MM.1S (cell line): Measurements from ENCODE around the gene TSPAN12.

Experiments
- DNase-seq: peaks from one replicate; pipeline ENCODE4 v3.0.0-alpha.2; 2015
- H2AFZ ChIP-seq: fragments of 300-600 bp; sonication (generic); 2 replicates; pipeline ENCODE4 v1.6.0; 2016; ENCODE audit warnings: antibody characterized with exemption, low read length
- H3F3A ChIP-seq: fragments of 300-600 bp; sonication (generic); 2 replicates; pipeline ENCODE4 v1.6.1; 2016; ENCODE audit warnings: mild to moderate bottlenecking, antibody characterized with exemption, low read length, moderate library complexity, mixed read lengths; ENCODE audit not compliant: insufficient read depth
- H3K27ac ChIP-seq: fragments of 300-600 bp; sonication (generic); 2 replicates; pipeline ENCODE4 v1.5.1; 2016; ENCODE audit warnings: mild to moderate bottlenecking, low read length
- H3K27me3 ChIP-seq: fragments of 300-600 bp; sonication (generic); replicated peaks from 2 replicates; pipeline ENCODE4 v1.6.0; 2016; ENCODE audit warnings: low read length; ENCODE audit not compliant: insufficient read depth
- H3K36me3 ChIP-seq: fragments of 300-600 bp; sonication (generic); replicated peaks from 2 replicates; pipeline ENCODE4 v1.6.1; 2016; ENCODE audit warnings: mild to moderate bottlenecking, low read length, mixed read lengths; ENCODE audit not compliant: insufficient read depth
- H3K4me1 ChIP-seq: fragments of 300-600 bp; sonication (generic); 2 replicates; pipeline ENCODE4 v1.6.1; 2016; ENCODE audit warnings: low read length, mixed read lengths
- H3K4me2 ChIP-seq: fragments of 300-600 bp; sonication (generic); 2 replicates; pipeline ENCODE4 v1.6.0; 2016; ENCODE audit warnings: low read depth, low read length
- H3K4me3 ChIP-seq: fragments of 300-600 bp; sonication (generic); 2 replicates; pipeline ENCODE4 v1.5.1; 2016; ENCODE audit warnings: low read length, mixed read lengths
- H3K79me2 ChIP-seq: fragments of 300-600 bp; sonication (generic); 2 replicates; pipeline ENCODE4 v1.6.1; 2016; ENCODE audit warnings: mixed run types, low read length, mixed read lengths
- H3K9ac ChIP-seq: fragments of 300-600 bp; sonication (generic); 2 replicates; pipeline ENCODE4 v1.6.1; 2016; ENCODE audit warnings: low read length, mixed read lengths
- H3K9me2 ChIP-seq: fragments of 300-600 bp; sonication (generic); replicated peaks from 2 replicates; pipeline ENCODE4 v1.6.1; 2016; ENCODE audit warnings: mild to moderate bottlenecking, low read length, mixed read lengths; ENCODE audit not compliant: insufficient read depth
- H3K9me3 ChIP-seq: fragments of 300-600 bp; sonication (generic); replicated peaks from 2 replicates; pipeline ENCODE4 v1.6.1; 2016; ENCODE audit warnings: mild to moderate bottlenecking, low read length, mixed read lengths; ENCODE audit not compliant: insufficient read depth
- H4K20me1 ChIP-seq: fragments of 300-600 bp; sonication (generic); 2 replicates; pipeline ENCODE4 v1.6.1; 2016; ENCODE audit warnings: mild to moderate bottlenecking, low read length, moderate library complexity, mixed read lengths; ENCODE audit not compliant: insufficient read depth
- CTCF ChIP-seq: fragments of 300-600 bp; sonication (generic); IDR thresholded peaks from 2 replicates; pipeline ENCODE4 v1.5.1; 2016; ENCODE audit warnings: antibody characterized with exemption, low read length, mixed read lengths
- EZH2 ChIP-seq: fragments of 300-600 bp; sonication (generic); optimal IDR thresholded peaks from 2 replicates; pipeline ENCODE3; 2017; ENCODE audit warnings: low read depth, mild to moderate bottlenecking, antibody characterized with exemption, low read length, mixed read lengths
- EZH2phosphoT487 ChIP-seq: fragments of 300-600 bp; sonication (generic); IDR thresholded peaks from 2 replicates; pipeline ENCODE4 v1.6.1; 2018; ENCODE audit warnings: antibody characterized with exemption, low read length

The TSPAN12 gene

GRCh38 chr7:120806669-120807068 lies 51.3 kb downstream of the TSPAN12 start:
- Histone ChIP-seq H4K20me1 (no peaks in the 10 kb centered on the region), H3K4me2 (no peak overlapping the region), H3K27ac (no peak overlapping the region), H3K27me3 (no peaks in the 10 kb centered on the region), H3K4me1 (no peaks in the 10 kb centered on the region), H3K36me3 (no peaks in the 10 kb centered on the region), H2AFZ (no peak overlapping the region), H3K9ac (no peak overlapping the region), H3K79me2 (no peaks in the 10 kb centered on the region), H3F3A (no peaks in the 10 kb centered on the region), H3K4me3 (no peak overlapping the region), H3K9me2 (no peaks in the 10 kb centered on the region), H3K9me3 (no peaks in the 10 kb centered on the region)
- DNase-seq = no peak
- TF ChIP-seq EZH2 (no peak), CTCF (no peak), EZH2phosphoT487 (no peak)

- peak; percentile 79 for DNase-seq
- Histone ChIP-seq H4K20me1 (no peaks in the 10 kb centered on the region), H3K36me3 (no peaks in the 10 kb centered on the region), H3K27ac (no peak overlapping the region), H3K27me3 (no peaks in the 10 kb centered on the region), H3F3A (no peaks in the 10 kb centered on the region), H3K9me3 (no peaks in the 10 kb centered on the region), H2AFZ (no peak overlapping the region), H3K9me2 (no peaks in the 10 kb centered on the region), H3K79me2 (no peaks in the 10 kb centered on the region), H3K9ac (no peak overlapping the region), H3K4me2 (no peak overlapping the region), H3K4me3 (no peak overlapping the region), H3K4me1 (no peaks in the 10 kb centered on the region)
- TF ChIP-seq EZH2phosphoT487 = no peak
- TF ChIP-seq CTCF = peak; percentile 89
These were observed 52.1 kb downstream of the TSPAN12 start for GRCh38 chr7:120805636-120806388.

GRCh38 chr7:120802751-120803150 lies 55.2 kb downstream of the TSPAN12 start:
- H3K27ac ChIP-seq = no peak overlapping the region
- no peaks in the 10 kb centered on the region for H3K9me2 ChIP-seq
- no peaks in the 10 kb centered on the region for H4K20me1 ChIP-seq
- no peak overlapping the region for H3K9ac ChIP-seq
- H3K36me3 ChIP-seq = no peaks in the 10 kb centered on the region
- H3K9me3 ChIP-seq = no peaks in the 10 kb centered on the region
- TF ChIP-seq EZH2 (no peak), EZH2phosphoT487 (no peak), CTCF (no peak)
- no peak overlapping the region for H2AFZ ChIP-seq
- no peak overlapping the region for H3K4me2 ChIP-seq
- no peaks in the 10 kb centered on the region for H3K4me1 ChIP-seq
- DNase-seq = no peak
- no peaks in the 10 kb centered on the region for H3K79me2 ChIP-seq
- no peaks in the 10 kb centered on the region for H3F3A ChIP-seq
- H3K27me3 ChIP-seq = no peaks in the 10 kb centered on the region
- H3K4me3 ChIP-seq = no peak overlapping the region
